Adrenal gland (tissue), 12 donors: ENCODE results near the gene IMPDH1. TPM values are rescaled to one million over a fixed set of nuclear protein-coding genes. Genes with fewer than 3 reads are reported as not detected.
A peak's percentile ranks its signal among the peaks of the same experiment; 100 is the strongest.

Source experiments
- DNase-seq, 7 donors: peaks; one replicate each; pipeline ENCODE4 v3.0.0-alpha.2; 2019 to 2020
- H3K27ac ChIP-seq, 5 donors: fragments of 200-600 bp; sonication (generic) in 4 of 5; 1 replicate in 3 of 5; 2 replicates in 2 of 5; pipeline versions ENCODE4 v1.5.1 to v1.8.0; 2016 to 2020; ENCODE audit warnings: mild to moderate bottlenecking in 1 of 5
- H3K27me3 ChIP-seq: fragments of 200-600 bp; 2 replicates; pipeline ENCODE4 v1.8.0; 2021
- H3K36me3 ChIP-seq, 2 donors: fragments of 200-600 bp; replicated peaks in 1 of 2; 1 replicate in 1 of 2; 2 replicates in 1 of 2; pipeline versions ENCODE4 v1.5.1 to v1.8.0; 2018 to 2022
- H3K4me1 ChIP-seq, 2 donors: fragments of 200-600 bp; replicated peaks in 1 of 2; 1 replicate in 1 of 2; 2 replicates in 1 of 2; pipeline versions ENCODE4 v1.5.1 to v1.8.0; 2018 to 2021
- H3K4me3 ChIP-seq, 4 donors: fragments of 200-600 bp; sonication (generic) in 3 of 4; one replicate each; pipeline ENCODE4 v1.5.1; 2016 to 2018
- H3K9me3 ChIP-seq, 3 donors: fragments of 200-600 bp; sonication (generic) in 1 of 3; replicated peaks in 1 of 3; 1 replicate in 2 of 3; 2 replicates in 1 of 3; pipeline versions ENCODE4 v1.5.1 to v1.8.0; 2016 to 2021
- POLR2A ChIP-seq, 2 donors: fragments of 450-650 bp; IDR thresholded peaks; one replicate each; pipeline ENCODE4 v1.6.1; 2017; ENCODE audit warnings: antibody characterized with exemption in 2 of 2, mild to moderate bottlenecking in 2 of 2, moderate library complexity in 1 of 2
- WGBS, 4 donors: extraction: QIAGEN DNeasy Blood & Tissue Kit in 2 of 4; methylation state at CpG; one replicate each; pipeline versions ENCODE4 v1.1.5 to v1.1.7; 2013 to 2017; 5-methylcytosine and 5-hydroxymethylcytosine counted together
- intact Hi-C, 2 donors: fragments of 100-400 bp; cut with DNase I; formaldehyde crosslinking; loops; one replicate each; pipeline versions ENCODE4 v1.14.1 to v1.15.0; 2022 to 2023
- polyA plus RNA-seq, 3 donors: library from polyadenylated mRNA; stranded (reverse); fragments of 200-250 nt in 2 of 3; fragments of 350-450 nt in 1 of 3; fragmentation: Illumina TruSeq in 1 of 3; extraction: RNeasy Lipid Tissue Mini Kit (QIAGEN cat#74804) in 1 of 3; gene quantifications; one replicate each; pipeline ENCODE4 v1.2.3, GENCODE V29; 2013 to 2014
- total RNA-seq, 9 donors: library from RNA; depleted of rRNA in 4 of 9; stranded (reverse); fragments of >200 nt in 4 of 9; fragments of 120-200 nt in 1 of 9; fragmentation: NEBNext Ultra II Directional in 1 of 9; extraction: Animal tissue kit (Norgen Biotek cat#: 25700) in 1 of 9; gene quantifications; one replicate each; pipeline versions ENCODE4 v1.1.0 to v1.2.4, GENCODE V29; 2013 to 2023
- TF ChIP-seq, protein P1 (sequence below), 6 experiments: fragments of 450-650 bp in 4 of 6; fragments of 200-600 bp in 2 of 6; sonication (generic) in 1 of 6; IDR thresholded peaks; 1 replicate in 5 of 6; 2 replicates in 1 of 6; pipeline versions ENCODE4 v1.5.1 to v1.8.0; 2016 to 2021; ENCODE audit warnings: antibody characterized with exemption in 6 of 6, mild to moderate bottlenecking in 2 of 6, moderate library complexity in 1 of 6
- donor health status: healthy with polysubstance abuse.
- donor health status: Bipolar disorder and iron deficiency.
- donor health status: DM: yes; HTN: yes; CAD: no.
- donor health status: DM: no; HTN: no; CAD: no.
- donor health status: DM: no; HTN: no; CAD: no.
- donor health status: DM: yes; HTN: yes; CAD: no.

Gene IMPDH1
- total and polyA plus RNA-seq, 12 donors: 11.8 to 52.4 (median 32.4) TPM

GRCh38 chr7:128398016-128398840 is 11.6 kb downstream of the IMPDH1 start:
- 62 to 81% (median 66%) methylated on average over 7 to 16 of the region's 16 CpGs for WGBS, 4 donors
- intact Hi-C loops: loop anchor here in 1 of 2 donors (5.0 kb wide), 1 partner anchor 34 kb away; no protein-coding TSS in a partner anchor
- DNase-seq: peak in 6 of 7 donors; percentile 62 to 80 (median 70)

DNA sequence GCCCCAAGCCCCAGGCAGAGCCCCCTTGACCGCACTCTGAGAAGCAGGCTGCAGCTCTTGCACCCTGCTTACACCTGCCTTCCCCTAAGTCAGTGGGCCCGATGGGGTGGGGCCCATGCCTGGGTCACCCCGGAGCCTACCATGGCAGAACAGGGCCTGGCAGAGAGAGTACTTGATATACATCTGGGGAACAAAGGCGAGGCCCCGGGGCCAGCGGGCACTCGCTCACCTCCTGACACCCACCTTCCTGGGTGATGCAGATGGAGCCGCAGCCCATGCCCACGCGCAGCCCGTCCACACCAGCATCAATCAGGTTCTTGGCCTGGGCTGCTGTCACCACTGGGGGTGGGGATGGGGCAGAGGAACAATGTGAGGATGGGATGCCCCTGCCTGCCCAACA is 13.4 kb downstream of the IMPDH1 start:
- H3K4me3 ChIP-seq: no peak overlapping the region
- WGBS, 4 donors: 92 to 97% (median 95%) methylated on average over 7 to 11 of the region's 11 CpGs
- no peaks in the 10 kb centered on the region for H3K27me3 ChIP-seq
- TF ChIP-seq POLR2A (IDR thresholded peaks at IDR 0.05): no peak
- TF ChIP-seq, protein P1, sequence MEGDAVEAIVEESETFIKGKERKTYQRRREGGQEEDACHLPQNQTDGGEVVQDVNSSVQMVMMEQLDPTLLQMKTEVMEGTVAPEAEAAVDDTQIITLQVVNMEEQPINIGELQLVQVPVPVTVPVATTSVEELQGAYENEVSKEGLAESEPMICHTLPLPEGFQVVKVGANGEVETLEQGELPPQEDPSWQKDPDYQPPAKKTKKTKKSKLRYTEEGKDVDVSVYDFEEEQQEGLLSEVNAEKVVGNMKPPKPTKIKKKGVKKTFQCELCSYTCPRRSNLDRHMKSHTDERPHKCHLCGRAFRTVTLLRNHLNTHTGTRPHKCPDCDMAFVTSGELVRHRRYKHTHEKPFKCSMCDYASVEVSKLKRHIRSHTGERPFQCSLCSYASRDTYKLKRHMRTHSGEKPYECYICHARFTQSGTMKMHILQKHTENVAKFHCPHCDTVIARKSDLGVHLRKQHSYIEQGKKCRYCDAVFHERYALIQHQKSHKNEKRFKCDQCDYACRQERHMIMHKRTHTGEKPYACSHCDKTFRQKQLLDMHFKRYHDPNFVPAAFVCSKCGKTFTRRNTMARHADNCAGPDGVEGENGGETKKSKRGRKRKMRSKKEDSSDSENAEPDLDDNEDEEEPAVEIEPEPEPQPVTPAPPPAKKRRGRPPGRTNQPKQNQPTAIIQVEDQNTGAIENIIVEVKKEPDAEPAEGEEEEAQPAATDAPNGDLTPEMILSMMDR (IDR thresholded peaks at IDR 0.05): no peak
- no peak for DNase-seq
- no peaks in the 10 kb centered on the region for H3K9me3 ChIP-seq
- intact Hi-C loops: loop anchor here in 1 of 2 donors (5.0 kb wide), 1 partner anchor 36 kb away; no protein-coding TSS in a partner anchor
- H3K4me1 ChIP-seq: no peaks in the 10 kb centered on the region
- no peak overlapping the region for H3K27ac ChIP-seq
- H3K36me3 ChIP-seq: peaks cover 0 to 58% of the 10 kb centered on the region in 2 donors

More at GRCh38 chr7:128398016-128398840, 11.6 kb downstream of the IMPDH1 start:
- H3K9me3 ChIP-seq: no peaks in the 10 kb centered on the region
- H3K36me3 ChIP-seq: peaks cover 0 to 58% of the 10 kb centered on the region in 2 donors
- no peak overlapping the region for H3K4me3 ChIP-seq
- H3K4me1 ChIP-seq: no peaks in the 10 kb centered on the region
- H3K27me3 ChIP-seq: no peaks in the 10 kb centered on the region
- TF ChIP-seq, protein P1 (IDR thresholded peaks at IDR 0.05): peak; percentile 85 to 96 (median 90)
- TF ChIP-seq POLR2A (IDR thresholded peaks at IDR 0.05): no peak
- no peak overlapping the region for H3K27ac ChIP-seq

DNA sequence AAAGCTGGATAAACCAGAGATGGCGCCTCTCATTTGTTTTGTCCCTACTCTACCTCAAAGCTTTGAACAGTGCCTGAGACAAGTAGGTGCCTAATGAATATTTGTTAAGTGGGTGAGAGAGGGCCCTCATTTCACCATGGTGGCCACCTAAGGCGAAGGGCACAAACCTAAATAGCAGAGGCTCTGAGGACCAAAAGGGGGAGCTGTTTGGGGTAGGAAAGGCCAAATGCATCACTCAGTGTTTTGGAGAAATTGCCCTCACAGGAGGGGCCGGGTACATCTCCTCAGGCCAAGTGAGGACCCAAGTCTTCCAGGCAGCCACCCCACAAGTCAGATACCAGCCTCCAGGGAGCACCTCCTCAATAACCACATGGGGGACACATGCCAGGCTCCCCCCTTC is 14.0 kb downstream of the IMPDH1 start:
- no peak overlapping the region for H3K27ac ChIP-seq
- TF ChIP-seq, protein P1 (IDR thresholded peaks at IDR 0.05): no peak
- no peak for TF ChIP-seq POLR2A (IDR thresholded peaks at IDR 0.05)
- intact Hi-C loops: loop anchor here in 1 of 2 donors (5.0 kb wide), 1 partner anchor 37 kb away; no protein-coding TSS in a partner anchor
- no peaks in the 10 kb centered on the region for H3K9me3 ChIP-seq
- no peaks in the 10 kb centered on the region for H3K4me1 ChIP-seq
- H3K4me3 ChIP-seq: no peak overlapping the region
- no peaks in the 10 kb centered on the region for H3K27me3 ChIP-seq
- no peak for DNase-seq
- 83 to 94% (median 89%) methylated on average over 3 of the region's 3 CpGs for WGBS, 4 donors
- H3K36me3 ChIP-seq: peaks cover 0 to 54% of the 10 kb centered on the region in 2 donors

GRCh38 chr7:128394904-128395496 is 14.8 kb downstream of the IMPDH1 start:
- TF ChIP-seq, protein P1 (IDR thresholded peaks at IDR 0.05): no peak
- TF ChIP-seq POLR2A (IDR thresholded peaks at IDR 0.05): no peak
- Histone ChIP-seq H3K4me3 (no peak overlapping the region), H3K4me1 (no peaks in the 10 kb centered on the region), H3K27me3 (no peaks in the 10 kb centered on the region), H3K27ac (no peak overlapping the region), H3K9me3 (no peaks in the 10 kb centered on the region), H3K36me3 (peaks cover 0 to 47% of the 10 kb centered on the region in 2 donors)
- intact Hi-C loops: loop anchor here in 1 of 2 donors (5.0 kb wide), 1 partner anchor 37 kb away; no protein-coding TSS in a partner anchor
- DNase-seq: no peak
- WGBS, 4 donors: 89 to 95% (median 93%) methylated on average over 12 to 16 of the region's 16 CpGs
